ENCODE measurements around the gene TMPRSS11E. TPM values are rescaled to one million over a fixed set of nuclear protein-coding genes. Genes with fewer than 3 reads are reported as not detected.

The TMPRSS11E gene
- total RNA-seq, 2 experiments from 2014 or later = 0.11 TPM; not detected in 1

DNA sequence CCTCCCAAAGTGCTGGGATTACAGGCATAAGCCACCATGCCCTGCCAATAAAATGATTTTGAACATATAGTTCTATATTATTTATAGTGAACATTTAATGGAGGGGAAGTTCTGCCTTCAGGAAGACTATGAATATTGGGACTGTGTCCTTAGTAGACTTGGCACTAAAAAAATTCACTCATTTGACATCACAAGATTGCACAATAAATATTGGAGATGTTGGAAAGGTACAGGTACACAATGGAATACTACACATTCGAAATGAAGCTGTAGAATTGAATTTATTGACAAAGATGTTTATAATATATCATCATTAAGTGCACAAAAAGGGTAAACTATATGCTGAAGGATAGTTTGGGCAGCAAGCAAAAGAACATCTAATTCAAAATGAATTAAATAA, 13.0 kb upstream of the TMPRSS11E start:
- DNase-seq = no peak
- no peak for TF ChIP-seq CTCF (IDR thresholded peaks at IDR 0.05)
- Mint-ChIP-seq H3K27me3 (no peaks in the 10 kb centered on the region), H3K9me3 (peaks cover 3% of the 10 kb centered on the region), H3K36me3 (ENCODE audit: low read depth) (peaks cover 5% of the 10 kb centered on the region), H3K4me3 (no peak overlapping the region), H3K4me1 (ENCODE audit: low read depth) (peaks cover 25% of the 10 kb centered on the region), H3K27ac (no peak overlapping the region)
- POLR2A ChIA-PET = no interaction called here
- CTCF ChIA-PET = no interaction called here
- no peak for ATAC-seq
- intact Hi-C loops (cut with micrococcal nuclease) = no loop called here

- TF ChIP-seq CTCF (IDR thresholded peaks at IDR 0.05) = no peak
- Mint-ChIP-seq H3K36me3 (ENCODE audit: low read depth) (peaks cover 5% of the 10 kb centered on the region), H3K27ac (no peak overlapping the region), H3K27me3 (no peaks in the 10 kb centered on the region), H3K4me3 (no peak overlapping the region), H3K4me1 (ENCODE audit: low read depth) (peaks cover 28% of the 10 kb centered on the region), H3K9me3 (peaks cover 3% of the 10 kb centered on the region)
- no peak for ATAC-seq
- no peak for DNase-seq
- ChIA-PET POLR2A (interaction anchor here (0.5 kb wide), 1 partner anchor 974 kb away, joined by 3 read pairs; no protein-coding TSS in a partner anchor), CTCF (no interaction called here)
- intact Hi-C loops (cut with micrococcal nuclease) = no loop called here
Observed at GRCh38 chr4:68434836-68435235, 12.4 kb upstream of the TMPRSS11E start.

DNA sequence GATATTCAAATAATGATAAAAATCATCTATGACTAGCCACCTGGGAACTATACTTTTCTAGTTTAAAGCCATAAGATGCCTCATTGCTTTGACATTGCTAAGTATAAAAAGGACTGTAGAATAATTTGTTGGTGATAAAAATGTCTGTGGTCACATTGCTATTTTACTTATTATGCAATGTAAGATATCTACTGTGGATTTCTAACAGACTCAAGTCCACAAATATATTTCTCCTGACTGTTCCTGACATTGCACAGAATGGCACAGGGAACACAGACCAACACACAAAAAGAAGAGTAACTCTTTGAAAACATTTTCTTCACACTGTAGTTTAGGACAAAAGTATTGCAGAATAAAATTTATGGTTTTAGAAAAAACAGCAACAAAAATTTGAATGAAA, 2.2 kb upstream of the TMPRSS11E start:
- CTCF ChIA-PET = interaction anchor here (1.9 kb wide), 1 partner anchor 69 kb away, joined by 6 read pairs; no protein-coding TSS in a partner anchor
- intact Hi-C loops (cut with micrococcal nuclease) = no loop called here
- H3K9me3 Mint-ChIP-seq = no peaks in the 10 kb centered on the region
- peaks cover 44% of the 10 kb centered on the region for H3K4me1 Mint-ChIP-seq (ENCODE audit: low read depth)
- TF ChIP-seq CTCF (IDR thresholded peaks at IDR 0.05) = no peak
- POLR2A ChIA-PET = no interaction called here
- ATAC-seq = no peak
- no peak overlapping the region for H3K27ac Mint-ChIP-seq
- no peaks in the 10 kb centered on the region for H3K27me3 Mint-ChIP-seq
- no peaks in the 10 kb centered on the region for H3K36me3 Mint-ChIP-seq (ENCODE audit: low read depth)
- no peak overlapping the region for H3K4me3 Mint-ChIP-seq
- DNase-seq = no peak

- intact Hi-C loops (cut with micrococcal nuclease) = no loop called here
- CTCF ChIA-PET = interaction anchor here (1.0 to 2.1 kb wide), 2 partner anchors 10 to 76 kb away, joined by 3 to 6 read pairs; no protein-coding TSS in a partner anchor
Observed at GRCh38 chr4:68451246-68452211, 4.3 kb downstream of the TMPRSS11E start.

More at GRCh38 chr4:68451246-68452211, 4.3 kb downstream of the TMPRSS11E start:
- DNase-seq = peak; percentile 44
- POLR2A ChIA-PET = no interaction called here
- no peaks in the 10 kb centered on the region for H3K9me3 Mint-ChIP-seq
- no peaks in the 10 kb centered on the region for H3K36me3 Mint-ChIP-seq (ENCODE audit: low read depth)
- H3K4me3 Mint-ChIP-seq = no peak overlapping the region
- H3K4me1 Mint-ChIP-seq (ENCODE audit: low read depth) = peaks cover 40% of the 10 kb centered on the region
- peak; percentile 83 for ATAC-seq
- H3K27me3 Mint-ChIP-seq = no peaks in the 10 kb centered on the region
- no peak for TF ChIP-seq CTCF (IDR thresholded peaks at IDR 0.05)
- peak overlapping the region; percentile 69 for H3K27ac Mint-ChIP-seq

Measured in activated CD8-positive, alpha-beta T cell treated with anti-CD3 and anti-CD28 coated beads for 36 hours (primary cell).